ENCODE measurements around the gene GIGYF2. TPM values are rescaled to one million over a fixed set of nuclear protein-coding genes. Genes with fewer than 3 reads are reported as not detected.

GIGYF2 gene
- polyA plus RNA-seq, 2 of the 4 experiments (the other 2 are of a cell fraction): 31.2 to 46.3 TPM

DNA sequence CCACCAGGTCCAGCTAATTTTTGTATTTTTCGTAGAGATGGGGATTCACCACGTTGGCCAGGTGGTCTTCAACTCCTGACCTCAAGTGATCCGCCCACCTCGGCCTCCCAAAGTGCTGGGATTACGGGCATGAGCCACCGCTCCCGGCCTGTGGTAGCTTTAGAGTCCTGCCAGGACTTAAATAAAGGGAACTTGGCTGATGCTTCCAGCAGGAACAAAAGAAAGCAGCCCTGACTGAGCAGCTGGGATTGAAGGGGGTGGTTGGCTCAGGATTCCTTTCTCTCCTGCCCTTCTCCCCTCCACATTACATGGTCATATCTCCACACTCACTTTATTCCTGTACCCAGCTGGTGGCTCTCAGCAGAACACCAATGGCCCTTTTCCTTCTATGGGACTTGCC, 43.7 kb upstream of the GIGYF2 start (continued):
- TF ChIP-seq CBX8 (IDR thresholded peaks at IDR 0.05) (no peak), RFX5 (IDR thresholded peaks at IDR 0.05) (no peak), JUN (IDR thresholded peaks at IDR 0.05) (no peak)

DNA sequence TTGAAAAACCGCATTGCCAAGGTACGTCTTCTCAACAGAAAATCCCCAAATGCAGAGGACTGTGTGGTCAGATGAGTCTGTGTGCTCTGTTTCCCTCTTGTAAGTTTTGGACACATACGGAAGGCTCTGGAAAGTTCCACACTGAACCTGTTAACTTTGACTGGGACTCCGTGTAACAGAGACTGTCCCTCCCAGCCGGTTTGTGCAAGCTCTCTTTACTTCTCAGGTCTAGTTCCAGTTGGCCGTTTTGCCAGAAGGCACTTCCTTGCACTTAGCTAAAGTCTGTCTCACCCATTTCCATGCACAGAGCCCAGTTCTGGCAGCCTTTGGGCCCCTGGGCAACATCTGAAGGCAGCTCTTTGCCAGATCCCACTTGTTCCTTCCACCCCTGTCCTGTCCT, 41.7 kb upstream of the GIGYF2 start:
- CTCF ChIA-PET: no interaction called here
- Histone ChIP-seq H3K4me3 (no peak overlapping the region), H3K4me2 (no peak overlapping the region), H3K9me3 (no peaks in the 10 kb centered on the region), H3K27ac (no peak overlapping the region), H3K4me1 (peaks cover 7% of the 10 kb centered on the region; the same call in 1 of the 3 replicates)
- no peak for DNase-seq (ENCODE audit: low read depth in 1 of 2, low spot score in 1 of 2)
- POLR2A ChIA-PET: no interaction called here
- no peak for FAIRE-seq
- ATAC-seq: no peak; a peak in 1 of 6 replicates
- TF ChIP-seq NFE2L2 (conservative IDR thresholded peaks at IDR 0.05; ENCODE audit: low read length): no peak
- TF ChIP-seq, protein P1, sequence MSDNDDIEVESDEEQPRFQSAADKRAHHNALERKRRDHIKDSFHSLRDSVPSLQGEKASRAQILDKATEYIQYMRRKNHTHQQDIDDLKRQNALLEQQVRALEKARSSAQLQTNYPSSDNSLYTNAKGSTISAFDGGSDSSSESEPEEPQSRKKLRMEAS (IDR thresholded peaks at IDR 0.05): no peak
- no peak for TF ChIP-seq HEYL (CRISPR knock-in tag; IDR thresholded peaks at IDR 0.05)
- TF ChIP-seq, protein P2, sequence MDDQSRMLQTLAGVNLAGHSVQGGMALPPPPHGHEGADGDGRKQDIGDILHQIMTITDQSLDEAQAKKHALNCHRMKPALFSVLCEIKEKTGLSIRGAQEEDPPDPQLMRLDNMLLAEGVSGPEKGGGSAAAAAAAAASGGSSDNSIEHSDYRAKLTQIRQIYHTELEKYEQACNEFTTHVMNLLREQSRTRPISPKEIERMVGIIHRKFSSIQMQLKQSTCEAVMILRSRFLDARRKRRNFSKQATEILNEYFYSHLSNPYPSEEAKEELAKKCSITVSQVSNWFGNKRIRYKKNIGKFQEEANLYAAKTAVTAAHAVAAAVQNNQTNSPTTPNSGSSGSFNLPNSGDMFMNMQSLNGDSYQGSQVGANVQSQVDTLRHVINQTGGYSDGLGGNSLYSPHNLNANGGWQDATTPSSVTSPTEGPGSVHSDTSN (IDR thresholded peaks at IDR 0.05): no peak
- TF ChIP-seq HOXB5 (CRISPR knock-in tag; IDR thresholded peaks at IDR 0.05): no peak
- no peak for TF ChIP-seq POLR2A (IDR thresholded peaks at IDR 0.05; ENCODE audit: low read length)
- TF ChIP-seq, protein P3, sequence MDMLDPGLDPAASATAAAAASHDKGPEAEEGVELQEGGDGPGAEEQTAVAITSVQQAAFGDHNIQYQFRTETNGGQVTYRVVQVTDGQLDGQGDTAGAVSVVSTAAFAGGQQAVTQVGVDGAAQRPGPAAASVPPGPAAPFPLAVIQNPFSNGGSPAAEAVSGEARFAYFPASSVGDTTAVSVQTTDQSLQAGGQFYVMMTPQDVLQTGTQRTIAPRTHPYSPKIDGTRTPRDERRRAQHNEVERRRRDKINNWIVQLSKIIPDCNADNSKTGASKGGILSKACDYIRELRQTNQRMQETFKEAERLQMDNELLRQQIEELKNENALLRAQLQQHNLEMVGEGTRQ (IDR thresholded peaks at IDR 0.05): no peak
- TF ChIP-seq CBX2 (IDR thresholded peaks at IDR 0.05; ENCODE audit: borderline replicate concordance, low read depth): no peak
- no peak for TF ChIP-seq ZC3H11A (IDR thresholded peaks at IDR 0.05)
- TF ChIP-seq POLR2AphosphoS2 (conservative IDR thresholded peaks at IDR 0.05; ENCODE audit: low read length): no peak
- no peak for TF ChIP-seq KDM1A (IDR thresholded peaks at IDR 0.05; ENCODE audit: low read depth)
- TF ChIP-seq JUNB (IDR thresholded peaks at IDR 0.05): no peak
- TF ChIP-seq, protein P4, sequence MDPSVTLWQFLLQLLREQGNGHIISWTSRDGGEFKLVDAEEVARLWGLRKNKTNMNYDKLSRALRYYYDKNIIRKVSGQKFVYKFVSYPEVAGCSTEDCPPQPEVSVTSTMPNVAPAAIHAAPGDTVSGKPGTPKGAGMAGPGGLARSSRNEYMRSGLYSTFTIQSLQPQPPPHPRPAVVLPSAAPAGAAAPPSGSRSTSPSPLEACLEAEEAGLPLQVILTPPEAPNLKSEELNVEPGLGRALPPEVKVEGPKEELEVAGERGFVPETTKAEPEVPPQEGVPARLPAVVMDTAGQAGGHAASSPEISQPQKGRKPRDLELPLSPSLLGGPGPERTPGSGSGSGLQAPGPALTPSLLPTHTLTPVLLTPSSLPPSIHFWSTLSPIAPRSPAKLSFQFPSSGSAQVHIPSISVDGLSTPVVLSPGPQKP (IDR thresholded peaks at IDR 0.05; ENCODE audit: low read depth, low read length): no peak
- no peak for TF ChIP-seq HOXB13 (CRISPR knock-in tag; IDR thresholded peaks at IDR 0.05; ENCODE audit: low read depth)
- TF ChIP-seq MYC (IDR thresholded peaks at IDR 0.05; ENCODE audit: borderline replicate concordance, low read length): no peak
- no peak for TF ChIP-seq CHD2 (IDR thresholded peaks at IDR 0.05; ENCODE audit: low read length, partially characterized antibody)
- TF ChIP-seq, protein P5, sequence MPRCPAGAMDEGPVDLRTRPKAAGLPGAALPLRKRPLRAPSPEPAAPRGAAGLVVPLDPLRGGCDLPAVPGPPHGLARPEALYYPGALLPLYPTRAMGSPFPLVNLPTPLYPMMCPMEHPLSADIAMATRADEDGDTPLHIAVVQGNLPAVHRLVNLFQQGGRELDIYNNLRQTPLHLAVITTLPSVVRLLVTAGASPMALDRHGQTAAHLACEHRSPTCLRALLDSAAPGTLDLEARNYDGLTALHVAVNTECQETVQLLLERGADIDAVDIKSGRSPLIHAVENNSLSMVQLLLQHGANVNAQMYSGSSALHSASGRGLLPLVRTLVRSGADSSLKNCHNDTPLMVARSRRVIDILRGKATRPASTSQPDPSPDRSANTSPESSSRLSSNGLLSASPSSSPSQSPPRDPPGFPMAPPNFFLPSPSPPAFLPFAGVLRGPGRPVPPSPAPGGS (IDR thresholded peaks at IDR 0.05): no peak
- 69% methylated on average over 6 of the region's 6 CpGs for WGBS (ENCODE audit: missing lambda C conversion rate)

DNA sequence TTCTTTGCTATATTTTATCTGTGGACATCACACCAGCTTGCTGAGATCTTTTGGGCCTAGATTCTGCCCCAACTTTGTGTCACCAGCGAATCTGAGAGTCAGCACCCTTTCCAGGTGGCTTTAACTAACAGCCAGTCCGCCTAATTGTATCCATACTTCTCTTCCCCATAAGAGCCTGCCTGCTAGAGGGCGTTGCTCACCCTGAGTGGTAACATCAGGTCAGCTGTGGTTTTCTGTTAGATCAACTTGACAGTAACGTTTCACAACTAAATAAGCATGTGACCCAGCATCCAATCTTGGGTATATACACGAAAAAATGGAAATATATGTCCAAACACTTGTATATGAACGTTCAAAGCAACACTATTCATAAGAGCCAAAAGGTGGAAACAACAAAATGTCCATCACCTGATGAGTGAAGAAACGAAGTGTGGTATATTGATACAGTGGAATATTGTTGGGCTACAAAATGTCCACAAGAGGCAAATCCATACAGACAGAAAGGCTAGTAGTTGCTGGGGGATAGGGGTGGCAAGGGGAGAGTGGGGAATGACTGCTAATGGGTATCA, 38.8 kb upstream of the GIGYF2 start:
- Histone ChIP-seq H3K9me3 (no peaks in the 10 kb centered on the region), H3K4me1 (no peaks in the 10 kb centered on the region), H3K4me2 (no peak overlapping the region), H3K4me3 (no peak overlapping the region), H3K27ac (no peak overlapping the region)
- FAIRE-seq: no peak
- TF ChIP-seq, protein P6, sequence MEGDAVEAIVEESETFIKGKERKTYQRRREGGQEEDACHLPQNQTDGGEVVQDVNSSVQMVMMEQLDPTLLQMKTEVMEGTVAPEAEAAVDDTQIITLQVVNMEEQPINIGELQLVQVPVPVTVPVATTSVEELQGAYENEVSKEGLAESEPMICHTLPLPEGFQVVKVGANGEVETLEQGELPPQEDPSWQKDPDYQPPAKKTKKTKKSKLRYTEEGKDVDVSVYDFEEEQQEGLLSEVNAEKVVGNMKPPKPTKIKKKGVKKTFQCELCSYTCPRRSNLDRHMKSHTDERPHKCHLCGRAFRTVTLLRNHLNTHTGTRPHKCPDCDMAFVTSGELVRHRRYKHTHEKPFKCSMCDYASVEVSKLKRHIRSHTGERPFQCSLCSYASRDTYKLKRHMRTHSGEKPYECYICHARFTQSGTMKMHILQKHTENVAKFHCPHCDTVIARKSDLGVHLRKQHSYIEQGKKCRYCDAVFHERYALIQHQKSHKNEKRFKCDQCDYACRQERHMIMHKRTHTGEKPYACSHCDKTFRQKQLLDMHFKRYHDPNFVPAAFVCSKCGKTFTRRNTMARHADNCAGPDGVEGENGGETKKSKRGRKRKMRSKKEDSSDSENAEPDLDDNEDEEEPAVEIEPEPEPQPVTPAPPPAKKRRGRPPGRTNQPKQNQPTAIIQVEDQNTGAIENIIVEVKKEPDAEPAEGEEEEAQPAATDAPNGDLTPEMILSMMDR (IDR thresholded peaks at IDR 0.05): peak; percentile 14; the same call in 1 of the 3 replicates
- no peak for TF ChIP-seq MAZ (IDR thresholded peaks at IDR 0.05; ENCODE audit: borderline replicate concordance, low read depth, low read length)
- peak; percentile 59 to 68; a peak in 3 of 6 replicates for ATAC-seq
- ChIA-PET POLR2A (no interaction called here), CTCF (interaction anchor here (0.7 to 1.6 kb wide), 4 partner anchors 9 to 406 kb away, joined by 3 to 5 read pairs (median 4); no protein-coding TSS in a partner anchor)
- peak in 1 of 2 experiments; percentile 24 for DNase-seq (ENCODE audit: low read depth in 1 of 2, low spot score in 1 of 2)
- WGBS (ENCODE audit: missing lambda C conversion rate): 36% methylated on average over 7 of the region's 7 CpGs

All from A549 (cell line).